Left hindlimb (tissue), 1 donor: Measurements from ENCODE around the gene ZGRF1.
"Not testable (repeated sequence)": the region's sequence is repeated elsewhere in the genome, so short reads cannot be mapped to it uniquely, and the experiment has no call there.

ENCODE experiments used
- DNase-seq: peaks from one replicate; pipeline ENCODE4 v3.0.0-alpha.2; 2018

Gene ZGRF1, protein sequence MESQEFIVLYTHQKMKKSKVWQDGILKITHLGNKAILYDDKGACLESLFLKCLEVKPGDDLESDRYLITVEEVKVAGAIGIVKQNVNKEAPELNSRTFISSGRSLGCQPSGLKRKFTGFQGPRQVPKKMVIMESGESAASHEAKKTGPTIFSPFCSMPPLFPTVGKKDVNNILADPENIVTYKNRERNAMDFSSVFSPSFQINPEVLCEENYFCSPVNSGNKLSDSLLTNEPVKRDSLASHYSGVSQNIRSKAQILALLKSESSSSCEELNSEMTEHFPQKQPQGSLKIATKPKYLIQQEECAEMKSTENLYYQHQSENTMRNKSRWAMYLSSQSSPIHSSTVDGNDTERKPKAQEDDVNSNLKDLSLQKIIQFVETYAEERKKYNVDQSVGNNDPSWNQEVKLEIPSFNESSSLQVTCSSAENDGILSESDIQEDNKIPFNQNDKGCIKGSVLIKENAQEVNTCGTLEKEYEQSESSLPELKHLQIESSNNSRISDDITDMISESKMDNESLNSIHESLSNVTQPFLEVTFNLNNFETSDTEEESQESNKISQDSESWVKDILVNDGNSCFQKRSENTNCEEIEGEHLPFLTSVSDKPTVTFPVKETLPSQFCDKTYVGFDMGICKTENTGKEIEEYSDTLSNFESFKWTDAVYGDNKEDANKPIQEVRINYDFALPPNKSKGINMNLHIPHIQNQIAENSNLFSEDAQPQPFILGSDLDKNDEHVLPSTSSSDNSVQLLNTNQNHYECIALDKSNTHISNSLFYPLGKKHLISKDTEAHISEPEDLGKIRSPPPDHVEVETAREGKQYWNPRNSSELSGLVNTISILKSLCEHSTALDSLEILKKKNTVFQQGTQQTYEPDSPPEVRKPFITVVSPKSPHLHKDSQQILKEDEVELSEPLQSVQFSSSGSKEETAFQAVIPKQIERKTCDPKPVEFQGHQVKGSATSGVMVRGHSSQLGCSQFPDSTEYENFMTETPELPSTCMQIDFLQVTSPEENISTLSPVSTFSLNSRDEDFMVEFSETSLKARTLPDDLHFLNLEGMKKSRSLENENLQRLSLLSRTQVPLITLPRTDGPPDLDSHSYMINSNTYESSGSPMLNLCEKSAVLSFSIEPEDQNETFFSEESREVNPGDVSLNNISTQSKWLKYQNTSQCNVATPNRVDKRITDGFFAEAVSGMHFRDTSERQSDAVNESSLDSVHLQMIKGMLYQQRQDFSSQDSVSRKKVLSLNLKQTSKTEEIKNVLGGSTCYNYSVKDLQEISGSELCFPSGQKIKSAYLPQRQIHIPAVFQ (N-terminal part only)

DNA sequence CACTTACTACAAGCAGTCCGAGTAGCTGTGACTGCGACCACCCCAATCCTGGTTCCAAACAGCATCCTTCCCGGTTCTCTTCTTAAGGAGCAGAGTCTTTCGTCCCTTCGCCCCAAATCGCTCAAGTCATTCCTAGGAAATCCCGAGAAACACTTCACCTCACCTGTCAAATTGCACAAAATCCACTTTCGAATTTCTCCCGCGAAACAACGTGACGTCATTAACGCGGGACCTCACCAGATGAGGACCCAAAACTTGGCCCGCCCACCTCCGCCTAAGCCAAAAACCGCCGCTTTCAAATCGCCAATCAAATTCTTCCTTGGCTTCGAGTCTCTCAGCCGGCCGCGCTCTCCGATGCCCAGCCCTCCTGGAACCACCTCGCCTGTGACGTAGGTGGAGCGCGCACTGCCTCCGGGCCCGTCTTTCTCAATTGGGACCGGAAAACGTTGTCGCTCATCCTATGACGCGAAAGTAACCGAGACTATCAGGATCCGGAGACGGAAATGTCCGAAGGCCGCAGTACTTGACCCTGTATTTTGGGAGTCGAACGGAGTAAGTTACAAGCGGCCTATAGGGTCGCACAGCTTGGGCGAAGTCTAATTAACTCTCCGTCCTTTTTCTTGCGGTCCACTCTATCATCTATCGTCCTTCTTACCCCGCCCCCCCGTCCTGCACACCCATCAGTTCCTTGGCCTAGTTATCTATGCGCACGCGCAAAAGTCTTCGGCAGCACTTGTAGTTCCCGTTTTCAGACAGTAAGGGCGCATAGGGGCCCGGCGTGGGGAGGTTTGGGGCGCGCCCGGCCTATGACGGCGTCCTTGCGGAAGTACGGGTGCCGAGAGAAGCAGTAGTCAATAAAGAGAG, at the start of gene ZGRF1, which contains the start of gene LARP7:
Gene ZGRF1 (minus strand): TSS at position 222 of the 864 bp plus-strand sequence. CDS start 3,733 bp downstream, outside the sequence.
Gene LARP7 (plus strand): TSS at position 456 of the 864 bp plus-strand sequence. CDS start 7,527 bp downstream, outside the sequence.
- DNase-seq, result peak; percentile 100

DNA sequence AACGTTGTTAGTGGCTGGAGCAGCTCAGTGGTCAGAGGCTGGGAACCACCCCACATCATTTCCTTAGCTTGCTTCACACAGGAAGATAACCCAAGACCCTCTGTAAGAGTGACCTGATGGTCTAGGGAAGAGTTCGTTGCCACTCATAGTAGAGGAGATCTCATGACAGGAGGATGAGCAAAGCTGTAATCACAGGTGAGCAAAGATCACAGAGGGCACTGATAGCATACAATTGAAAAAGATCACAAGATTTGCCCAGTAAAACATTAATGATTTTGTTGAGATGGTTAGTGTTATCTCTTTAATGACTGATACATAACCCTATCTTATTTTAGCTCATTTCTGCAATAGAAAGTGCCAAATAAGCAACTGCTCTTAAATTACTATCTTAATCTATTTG, 44.3 kb upstream of the ZGRF1 start:
- no peak for DNase-seq

DNA sequence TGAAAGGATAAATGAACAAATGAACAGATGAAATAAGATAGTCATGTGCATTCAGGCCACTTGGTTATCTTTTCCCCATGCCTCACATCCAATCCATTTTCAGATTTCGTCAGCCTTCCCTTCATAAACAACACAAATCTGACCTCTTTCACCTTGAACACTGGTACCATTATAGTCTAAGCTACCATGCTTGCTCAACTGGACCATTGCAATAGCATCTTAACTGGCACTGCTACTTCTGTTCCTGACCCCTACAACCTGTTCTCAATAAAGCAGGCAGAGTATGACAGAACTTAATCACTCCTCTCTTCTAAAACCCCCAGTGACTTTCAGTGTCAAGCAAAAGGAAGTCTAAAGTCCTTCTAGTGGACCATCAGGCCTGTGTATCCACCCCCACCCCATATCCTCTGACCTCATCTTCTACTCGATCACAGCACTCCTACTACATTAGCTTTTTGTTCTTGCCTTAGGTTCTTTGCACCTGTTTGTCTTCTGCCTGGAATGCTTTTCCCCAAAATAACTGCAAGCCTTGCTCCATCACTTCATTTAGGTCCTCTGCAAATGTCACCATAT, 40.9 kb upstream of the ZGRF1 start:
- no peak for DNase-seq

DNA sequence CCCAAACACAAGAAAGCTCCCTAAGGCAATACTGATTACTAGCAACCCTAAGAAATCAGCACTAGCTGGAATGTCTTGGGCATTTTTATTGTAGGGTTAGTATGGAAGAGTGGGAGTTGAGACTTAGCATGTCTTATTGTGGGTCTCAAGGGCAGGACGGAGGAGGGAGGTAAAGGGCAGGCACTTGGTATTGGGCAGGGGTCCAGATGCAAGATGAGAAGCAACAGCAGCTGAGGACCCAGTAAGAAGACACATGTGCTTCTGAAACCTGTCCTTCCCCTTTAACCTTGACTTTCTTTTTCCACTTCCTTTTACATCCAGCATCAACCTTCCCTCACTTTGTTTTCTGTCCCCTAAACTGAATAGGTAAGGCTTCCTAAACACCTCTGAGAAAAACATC, 37.7 kb upstream of the ZGRF1 start:
- no peak for DNase-seq

DNA sequence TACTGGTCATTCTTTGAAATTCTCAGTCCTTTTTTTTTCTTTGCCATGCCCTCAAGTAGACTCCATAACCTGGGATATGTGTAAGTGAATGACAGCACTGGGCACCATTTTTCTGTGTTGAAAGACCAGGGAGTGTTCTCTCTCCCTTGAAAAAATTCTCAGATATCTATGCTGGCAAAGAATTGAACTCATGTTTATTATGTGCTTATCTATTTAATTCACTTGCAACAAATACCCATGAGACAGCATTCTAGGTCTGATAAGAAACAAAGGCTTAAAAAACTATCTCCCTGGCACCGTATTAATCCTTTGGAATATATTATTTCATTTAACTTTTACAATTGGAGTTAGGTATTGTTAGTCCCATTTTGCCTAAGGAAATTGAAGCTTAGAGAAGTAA, 37.0 kb upstream of the ZGRF1 start:
- no peak for DNase-seq

- DNase-seq, result no peak
Observed at GRCh38 chr4:112673076-112673475, 36.4 kb upstream of the ZGRF1 start.

GRCh38 chr4:112668131-112668530, 31.4 kb upstream of the ZGRF1 start:
- no peak for DNase-seq

GRCh38 chr4:112664611-112665010, 27.9 kb upstream of the ZGRF1 start:
- DNase-seq, result no peak

- DNase-seq, result not testable (repeated sequence)
Observed at GRCh38 chr4:112656115-112656514, 19.4 kb upstream of the ZGRF1 start.

DNA sequence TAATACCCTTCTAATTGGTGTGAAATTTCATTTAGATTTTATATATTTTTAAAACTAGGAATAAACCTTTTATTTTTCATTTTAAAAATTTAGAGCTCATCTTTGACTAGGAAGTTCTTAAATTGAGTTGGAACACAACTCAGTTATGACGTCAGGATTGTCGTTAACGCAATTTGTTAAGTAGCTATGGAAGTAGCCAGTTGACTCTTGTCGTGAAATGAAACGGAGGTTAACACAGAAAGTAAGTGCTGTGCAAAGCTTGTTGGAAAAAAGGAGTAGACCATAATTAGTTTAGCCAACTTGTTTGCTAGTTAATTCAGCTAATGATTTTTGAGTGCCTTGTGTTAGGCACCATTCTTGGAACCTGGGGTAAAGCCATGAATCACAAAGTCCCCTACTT, 18.6 kb upstream of the ZGRF1 start:
- no peak for DNase-seq

GRCh38 chr4:112652216-112652615, 15.5 kb upstream of the ZGRF1 start:
- no peak for DNase-seq

- DNase-seq, result no peak
Observed at GRCh38 chr4:112651641-112652040, 14.9 kb upstream of the ZGRF1 start.

DNA sequence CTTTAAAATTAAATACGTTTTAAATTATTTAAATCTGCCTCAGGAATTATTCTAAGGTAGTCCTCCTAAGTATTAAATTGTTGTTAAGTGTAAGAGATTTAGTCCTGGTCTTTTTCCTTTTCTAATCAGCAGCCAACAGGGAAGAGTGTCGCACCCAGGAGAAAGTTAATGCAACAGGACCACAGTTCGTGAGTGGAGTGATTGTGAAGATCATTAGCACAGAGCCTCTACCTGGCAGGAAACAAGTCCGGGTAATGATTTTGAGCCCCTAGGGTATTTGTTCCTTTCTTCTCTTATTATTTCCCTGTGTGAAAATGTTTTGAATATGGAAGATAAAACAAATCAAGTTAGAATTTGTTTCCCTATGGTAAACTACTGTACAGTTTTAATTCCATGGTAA, 13.6 kb upstream of the ZGRF1 start:
- DNase-seq, result no peak

DNA sequence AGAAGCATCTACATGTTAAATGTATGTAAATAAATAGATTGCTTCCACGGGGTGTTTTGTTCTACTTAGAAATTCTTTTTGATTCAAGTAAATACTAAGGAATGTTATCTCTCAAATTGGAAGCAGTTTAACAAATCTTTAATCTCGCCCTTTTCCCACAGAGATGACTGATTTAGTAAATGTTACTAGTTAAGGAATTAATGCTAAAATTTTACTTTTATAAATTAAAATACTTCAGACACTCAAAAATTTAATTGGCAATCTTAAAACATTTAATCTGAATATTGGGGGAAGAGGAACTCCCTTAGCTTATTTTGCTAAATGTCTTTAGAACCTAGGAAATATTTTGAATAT, 12.3 kb upstream of the ZGRF1 start:
- no peak for DNase-seq

DNA sequence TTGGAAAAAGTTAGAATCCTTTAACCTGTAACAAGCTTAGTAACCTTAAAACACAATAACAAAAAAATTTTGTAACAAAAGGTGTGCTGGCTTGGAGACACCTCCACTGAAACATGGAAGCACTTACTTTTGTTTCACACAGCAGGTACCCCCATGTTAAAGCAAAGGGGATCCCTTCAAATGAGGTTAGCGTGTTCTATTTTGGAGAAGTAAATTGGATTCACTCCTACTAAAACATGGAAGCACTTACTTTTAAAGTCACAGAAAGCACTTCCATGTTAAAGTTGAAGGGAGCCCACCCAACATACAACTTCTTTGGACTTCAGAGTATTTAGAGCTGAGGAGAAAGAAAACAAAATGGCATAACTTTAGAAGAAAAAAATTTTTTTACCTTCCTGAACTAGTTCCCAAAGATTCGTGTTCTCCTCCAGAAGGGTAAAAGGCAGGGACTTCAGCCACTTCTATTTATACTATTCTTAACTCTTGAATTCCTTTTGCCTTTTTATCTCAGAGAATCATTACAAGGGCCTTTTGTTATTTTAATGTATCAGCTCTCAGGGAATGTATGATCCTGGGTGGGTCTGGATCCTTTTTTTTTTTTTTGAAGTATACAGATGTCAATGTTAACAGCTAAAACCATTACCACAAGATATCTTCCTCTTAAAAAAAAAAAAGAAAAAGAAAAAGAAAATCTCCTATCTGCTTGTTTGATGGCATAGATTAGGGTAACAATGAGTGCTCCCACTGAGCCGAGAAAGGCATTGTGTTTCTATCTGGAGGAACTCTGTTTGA, 11.8 kb upstream of the ZGRF1 start:
- DNase-seq, result no peak

DNA sequence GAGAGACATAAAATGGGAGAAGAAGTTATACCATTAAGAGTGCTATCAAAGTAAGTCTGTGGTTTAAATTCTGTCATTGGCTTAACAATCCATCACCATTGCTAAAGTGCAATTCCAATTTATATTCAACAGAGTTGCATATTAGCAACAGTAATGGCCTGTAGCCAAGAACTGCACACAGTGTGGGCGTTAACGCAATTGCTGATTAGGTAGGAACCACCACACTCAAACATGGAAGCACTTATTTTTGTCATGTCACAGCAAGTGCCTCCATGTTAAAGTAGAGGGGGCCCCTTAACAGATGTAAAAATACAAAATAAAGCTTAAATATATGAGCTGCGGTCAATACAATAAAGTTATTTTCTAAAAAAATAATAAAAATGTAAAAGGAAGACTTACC, 11.1 kb upstream of the ZGRF1 start:
- DNase-seq, result no peak

- no peak for DNase-seq
Observed at GRCh38 chr4:112646632-112647537, 10.2 kb upstream of the ZGRF1 start.

DNA sequence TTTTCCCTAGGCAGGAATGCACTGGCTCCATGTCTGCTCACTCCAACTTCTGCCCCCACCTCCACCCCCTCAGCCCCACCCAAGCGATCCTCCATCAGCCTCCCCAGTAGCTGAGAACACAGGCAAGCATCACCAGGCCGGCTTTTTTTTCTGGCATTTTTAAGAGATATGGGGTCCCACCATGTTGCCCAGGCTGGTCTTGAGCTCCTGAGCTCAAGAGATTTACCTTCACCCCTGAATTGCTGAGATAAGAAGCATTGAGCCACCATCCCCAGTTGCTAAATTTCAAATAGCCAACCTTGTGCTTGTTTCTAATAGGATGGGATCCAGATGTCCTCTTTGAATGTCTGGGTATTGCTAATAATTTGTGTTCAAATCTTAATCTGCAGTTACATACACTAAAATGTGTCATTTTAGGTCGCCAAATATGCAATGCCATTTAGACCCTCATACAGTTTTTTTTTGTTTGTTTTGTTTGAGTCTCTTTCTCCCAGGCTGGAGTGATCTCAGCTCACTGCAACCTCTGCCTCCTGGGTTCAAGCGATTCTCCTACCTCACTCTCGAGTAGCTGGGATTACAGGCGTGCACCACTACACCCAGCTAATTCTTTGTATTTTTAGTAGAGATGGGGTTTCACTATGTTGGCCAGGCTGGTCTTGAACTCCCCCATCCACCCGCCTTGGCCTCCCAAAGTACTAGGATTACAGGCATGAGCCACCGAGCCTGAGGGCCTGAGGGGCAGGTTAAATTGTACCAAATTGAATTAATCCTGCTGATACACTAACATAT, 9.0 kb upstream of the ZGRF1 start:
- DNase-seq, result no peak
